ENCODE data around the gene ZNF784.

The ZNF784 gene

DNA sequence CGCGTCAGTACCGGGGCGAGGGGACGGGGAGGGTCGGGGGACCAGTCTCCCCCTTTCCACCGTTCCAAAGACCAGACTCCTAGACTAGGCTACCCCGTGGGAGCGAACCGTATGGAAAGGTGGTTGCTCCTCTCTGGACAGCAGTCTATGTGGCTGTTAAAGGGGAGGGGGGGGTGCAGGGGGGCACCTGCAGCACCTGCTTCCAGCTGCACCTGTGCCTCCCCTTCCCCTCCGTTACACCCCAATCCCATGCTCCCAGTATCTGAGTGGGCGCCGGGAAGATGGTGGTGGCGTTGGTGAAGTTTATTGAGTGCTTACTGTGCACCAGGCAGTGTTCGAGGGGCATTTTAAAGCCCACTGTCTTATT, 23.7 kb downstream of the ZNF784 start:
- TF ChIP-seq POLR2AphosphoS5 (IDR thresholded peaks at IDR 0.05; ENCODE audit: low read depth, low read length), result peak; percentile 26; the same call in 1 of the 2 replicates
- TF ChIP-seq, protein P1, sequence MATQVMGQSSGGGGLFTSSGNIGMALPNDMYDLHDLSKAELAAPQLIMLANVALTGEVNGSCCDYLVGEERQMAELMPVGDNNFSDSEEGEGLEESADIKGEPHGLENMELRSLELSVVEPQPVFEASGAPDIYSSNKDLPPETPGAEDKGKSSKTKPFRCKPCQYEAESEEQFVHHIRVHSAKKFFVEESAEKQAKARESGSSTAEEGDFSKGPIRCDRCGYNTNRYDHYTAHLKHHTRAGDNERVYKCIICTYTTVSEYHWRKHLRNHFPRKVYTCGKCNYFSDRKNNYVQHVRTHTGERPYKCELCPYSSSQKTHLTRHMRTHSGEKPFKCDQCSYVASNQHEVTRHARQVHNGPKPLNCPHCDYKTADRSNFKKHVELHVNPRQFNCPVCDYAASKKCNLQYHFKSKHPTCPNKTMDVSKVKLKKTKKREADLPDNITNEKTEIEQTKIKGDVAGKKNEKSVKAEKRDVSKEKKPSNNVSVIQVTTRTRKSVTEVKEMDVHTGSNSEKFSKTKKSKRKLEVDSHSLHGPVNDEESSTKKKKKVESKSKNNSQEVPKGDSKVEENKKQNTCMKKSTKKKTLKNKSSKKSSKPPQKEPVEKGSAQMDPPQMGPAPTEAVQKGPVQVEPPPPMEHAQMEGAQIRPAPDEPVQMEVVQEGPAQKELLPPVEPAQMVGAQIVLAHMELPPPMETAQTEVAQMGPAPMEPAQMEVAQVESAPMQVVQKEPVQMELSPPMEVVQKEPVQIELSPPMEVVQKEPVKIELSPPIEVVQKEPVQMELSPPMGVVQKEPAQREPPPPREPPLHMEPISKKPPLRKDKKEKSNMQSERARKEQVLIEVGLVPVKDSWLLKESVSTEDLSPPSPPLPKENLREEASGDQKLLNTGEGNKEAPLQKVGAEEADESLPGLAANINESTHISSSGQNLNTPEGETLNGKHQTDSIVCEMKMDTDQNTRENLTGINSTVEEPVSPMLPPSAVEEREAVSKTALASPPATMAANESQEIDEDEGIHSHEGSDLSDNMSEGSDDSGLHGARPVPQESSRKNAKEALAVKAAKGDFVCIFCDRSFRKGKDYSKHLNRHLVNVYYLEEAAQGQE (IDR thresholded peaks at IDR 0.05; ENCODE audit: insufficient read depth in 1 of 2, low read depth in 2 of 2, low read length in 2 of 2), result no peak
- no peak for TF ChIP-seq TAF1 (IDR thresholded peaks at IDR 0.05; ENCODE audit: borderline replicate concordance, insufficient read depth, low read length)
- no peak for TF ChIP-seq FOXP2 (optimal IDR thresholded peaks at IDR 0.05; ENCODE audit: borderline replicate concordance, extremely low read depth, extremely low read length, insufficient read depth)
- TF ChIP-seq SIN3A (IDR thresholded peaks at IDR 0.05; ENCODE audit: borderline replicate concordance, insufficient read depth, low read length), result no peak

DNA sequence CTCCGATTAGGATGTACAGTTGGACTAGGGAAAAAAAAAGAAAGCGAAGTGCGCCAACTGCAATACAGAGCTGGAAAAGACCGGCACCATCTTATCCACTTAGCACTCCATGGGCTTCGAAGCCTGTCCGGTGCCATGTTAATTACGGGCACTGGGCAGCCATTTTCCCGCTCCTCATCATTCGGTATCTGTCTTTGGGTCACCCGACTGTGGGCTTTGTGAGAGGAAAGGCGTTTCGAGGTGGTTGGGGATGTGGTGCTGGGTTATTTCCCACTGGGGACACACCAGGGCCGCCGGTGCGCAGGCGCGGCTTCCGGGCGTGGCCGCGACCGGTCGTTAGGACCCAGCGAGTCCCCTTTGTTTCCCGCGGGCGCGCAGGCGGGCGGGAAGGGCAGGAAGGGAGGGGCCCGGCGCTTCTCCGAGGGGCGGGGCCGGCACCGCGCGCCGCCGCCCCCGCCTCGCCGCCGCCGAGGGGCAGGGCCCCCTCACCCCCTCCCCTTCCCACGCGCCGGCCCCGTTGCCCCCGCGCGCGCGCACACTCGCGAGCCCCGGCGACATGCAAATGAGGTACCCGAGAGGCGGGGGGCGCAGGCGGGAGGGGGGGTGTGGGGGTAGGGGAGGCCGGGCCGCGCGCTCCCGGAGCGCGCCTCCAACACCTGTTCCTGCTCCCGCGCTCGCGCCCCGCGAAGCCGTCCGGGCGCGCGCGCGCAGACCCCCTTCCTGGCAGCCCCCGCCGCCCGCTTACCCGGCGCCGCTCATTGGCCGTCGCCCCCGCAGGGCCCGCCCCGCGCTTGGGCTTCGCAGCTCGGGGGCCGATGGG, 24.3 kb downstream of the ZNF784 start, which contains the start of gene ZNF524:
Gene ZNF524, plus strand, starts transcription at position 447 of the 820 bp plus-strand sequence. CDS start 1,825 bp downstream, outside the sequence.
- TF ChIP-seq POLR2AphosphoS5 (IDR thresholded peaks at IDR 0.05; ENCODE audit: low read depth, low read length) (no peak), SIN3A (IDR thresholded peaks at IDR 0.05; ENCODE audit: borderline replicate concordance, insufficient read depth, low read length) (no peak), FOXP2 (optimal IDR thresholded peaks at IDR 0.05; ENCODE audit: borderline replicate concordance, extremely low read depth, extremely low read length, insufficient read depth) (peak; percentile 84)

DNA sequence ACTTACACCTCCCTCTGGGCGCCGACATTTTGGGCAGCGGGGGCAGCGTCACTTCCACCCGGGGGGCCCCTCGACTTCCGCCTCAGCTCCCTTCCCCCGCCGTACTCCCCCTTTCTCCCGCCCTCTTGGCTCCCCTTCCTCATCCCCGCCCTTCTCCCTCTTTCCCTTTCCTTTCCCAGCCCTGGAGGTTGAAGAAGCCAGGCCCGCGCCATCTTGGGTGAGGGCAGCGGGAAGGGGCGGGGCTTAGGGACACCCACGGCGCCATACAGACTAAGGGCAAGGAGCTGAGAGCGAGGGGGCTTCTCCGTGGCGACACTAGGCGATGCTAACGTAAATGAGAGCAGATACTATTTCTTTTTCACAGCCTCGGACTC, 24.9 kb downstream of the ZNF784 start, which contains the start of gene FIZ1:
Gene FIZ1, minus strand, starts transcription at position 50 of the 374 bp plus-strand sequence. CDS start 1,652 bp downstream, outside the sequence.
- peak; percentile 31 for TF ChIP-seq FOXP2 (optimal IDR thresholded peaks at IDR 0.05; ENCODE audit: borderline replicate concordance, extremely low read depth, extremely low read length, insufficient read depth)
- peak; percentile 53 for TF ChIP-seq POLR2AphosphoS5 (IDR thresholded peaks at IDR 0.05; ENCODE audit: low read depth, low read length)
- TF ChIP-seq SIN3A (IDR thresholded peaks at IDR 0.05; ENCODE audit: borderline replicate concordance, insufficient read depth, low read length), result 0 out of 2 replicates have a peak, but pooled peaks have one; percentile 13
- TF ChIP-seq TAF1 (IDR thresholded peaks at IDR 0.05; ENCODE audit: borderline replicate concordance, insufficient read depth, low read length), result no peak
- TF ChIP-seq, protein P1 (IDR thresholded peaks at IDR 0.05; ENCODE audit: insufficient read depth in 1 of 2, low read depth in 2 of 2, low read length in 2 of 2), result no peak; a peak in 1 of 4 replicates

DNA sequence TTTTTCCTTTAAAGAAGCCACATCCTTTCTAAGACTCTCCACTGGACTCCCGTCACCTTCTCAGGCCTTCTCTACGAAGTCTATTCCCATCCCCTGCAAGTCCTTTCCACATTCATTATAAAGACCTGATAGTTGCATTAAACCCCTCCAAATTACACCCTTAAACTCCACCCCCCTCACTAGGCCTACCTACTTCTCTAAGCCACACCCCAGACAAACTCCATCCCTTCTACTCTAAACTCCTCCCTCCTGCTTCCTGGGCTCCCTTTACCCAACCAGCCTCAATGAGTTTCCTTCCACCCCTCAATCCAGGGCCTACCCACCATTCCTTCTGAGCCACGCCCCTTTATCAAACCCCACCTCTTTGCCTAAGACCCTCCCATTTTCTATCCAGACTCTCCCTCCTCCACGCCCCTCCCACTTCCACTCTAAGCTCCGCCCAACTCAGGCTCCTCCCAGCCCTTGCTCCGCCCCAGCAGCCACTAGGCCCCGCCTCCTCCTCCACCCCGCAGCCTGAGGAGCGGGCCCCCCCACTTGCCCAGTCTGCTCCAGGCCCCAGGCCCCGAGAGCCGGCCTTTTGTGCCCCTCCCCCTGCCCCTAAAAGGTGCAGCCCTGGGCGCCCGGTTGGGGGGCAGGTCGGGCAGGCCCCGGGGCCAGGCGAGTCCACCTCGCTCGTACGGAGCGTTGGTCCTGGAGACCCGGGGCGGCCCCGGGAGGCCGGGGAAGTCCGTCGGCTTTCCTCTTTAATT, 25.5 kb downstream of the ZNF784 start:
- TF ChIP-seq POLR2AphosphoS5 (IDR thresholded peaks at IDR 0.05; ENCODE audit: low read depth, low read length) (peak; percentile 81; the same call in 1 of the 2 replicates), SIN3A (IDR thresholded peaks at IDR 0.05; ENCODE audit: borderline replicate concordance, insufficient read depth, low read length) (no peak)

DNA sequence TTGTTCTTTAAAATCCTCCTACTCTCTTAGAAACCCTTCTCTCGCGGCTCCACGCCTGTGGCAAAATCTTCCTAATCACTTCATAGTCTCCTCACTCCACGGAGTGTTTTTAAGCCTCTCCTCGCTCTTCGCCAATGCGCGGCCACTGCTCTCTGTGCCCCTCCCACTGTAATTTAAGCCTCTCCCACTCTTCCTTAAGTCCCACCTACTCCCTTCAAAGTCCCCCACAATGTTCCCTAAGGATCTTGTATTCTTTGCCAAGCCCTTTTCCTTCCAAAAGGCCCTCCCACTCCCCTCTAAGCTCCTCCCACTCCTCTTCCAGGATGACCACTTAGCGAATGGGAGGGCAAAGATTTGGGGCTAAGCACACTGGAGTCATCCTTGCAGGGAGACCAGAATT, 26.3 kb downstream of the ZNF784 start:
- TF ChIP-seq POLR2AphosphoS5 (IDR thresholded peaks at IDR 0.05; ENCODE audit: low read depth, low read length) (no peak), FOXP2 (optimal IDR thresholded peaks at IDR 0.05; ENCODE audit: borderline replicate concordance, extremely low read depth, extremely low read length, insufficient read depth) (no peak), TAF1 (IDR thresholded peaks at IDR 0.05; ENCODE audit: borderline replicate concordance, insufficient read depth, low read length) (no peak), SIN3A (IDR thresholded peaks at IDR 0.05; ENCODE audit: borderline replicate concordance, insufficient read depth, low read length) (no peak)
- TF ChIP-seq, protein P1 (IDR thresholded peaks at IDR 0.05; ENCODE audit: insufficient read depth in 1 of 2, low read depth in 2 of 2, low read length in 2 of 2), result no peak

All from PFSK-1 (cell line).